Erythroblast (primary cell): ENCODE results near the gene RTN4RL1.
A peak's percentile ranks its signal among the peaks of the same experiment; 100 is the strongest.

Source experiments
- DNase-seq, 2 experiments: peaks; one replicate each; lab custom pipeline; 2025; lab: John Stamatoyannopoulos, UW
- GATA1 ChIP-seq: IDR thresholded peaks from 2 replicates; pipeline ENCODE4 v1.6.1; 2011; ENCODE audit warnings: low read depth, mild to moderate bottlenecking, control low read depth, low read length, moderate library complexity
- POLR2A ChIP-seq: IDR thresholded peaks from 2 replicates; pipeline ENCODE4 v1.6.1; 2011; ENCODE audit warnings: mild to moderate bottlenecking, low read length

Gene RTN4RL1

GRCh38 chr17:1931844-1932579, 93.1 kb downstream of the RTN4RL1 start:
- TF ChIP-seq GATA1 (no peak), POLR2A (no peak)
- DNase-seq: no peak

GRCh38 chr17:1930337-1930645, 94.8 kb downstream of the RTN4RL1 start:
- TF ChIP-seq POLR2A (no peak), GATA1 (no peak)

GRCh38 chr17:1928976-1929375, 96.2 kb downstream of the RTN4RL1 start:
- TF ChIP-seq POLR2A: no peak
- TF ChIP-seq GATA1: no peak

More at GRCh38 chr17:1930337-1930645, 94.8 kb downstream of the RTN4RL1 start:
- DNase-seq: no peak

GRCh38 chr17:1920948-1921351, 104.2 kb downstream of the RTN4RL1 start:
- no peak for TF ChIP-seq GATA1
- TF ChIP-seq POLR2A: no peak

More at GRCh38 chr17:1928976-1929375, 96.2 kb downstream of the RTN4RL1 start:
- DNase-seq: peak; percentile 20 to 32

GRCh38 chr17:1919201-1919600, 105.9 kb downstream of the RTN4RL1 start:
- no peak for TF ChIP-seq POLR2A
- no peak for TF ChIP-seq GATA1
- no peak for DNase-seq

More at GRCh38 chr17:1920948-1921351, 104.2 kb downstream of the RTN4RL1 start:
- DNase-seq: no peak

- TF ChIP-seq POLR2A (no peak), GATA1 (no peak)
- no peak for DNase-seq
Observed at GRCh38 chr17:1918346-1919162, 106.6 kb downstream of the RTN4RL1 start.

GRCh38 chr17:1916963-1917715, 108.0 kb downstream of the RTN4RL1 start:
- TF ChIP-seq GATA1 (no peak), POLR2A (no peak)

GRCh38 chr17:1916316-1916715, 108.8 kb downstream of the RTN4RL1 start:
- DNase-seq: no peak
- TF ChIP-seq POLR2A (no peak), GATA1 (no peak)

More at GRCh38 chr17:1916963-1917715, 108.0 kb downstream of the RTN4RL1 start:
- no peak for DNase-seq

- DNase-seq: no peak
Observed at GRCh38 chr17:1915889-1916288, 109.2 kb downstream of the RTN4RL1 start.

GRCh38 chr17:1914661-1915083, 110.5 kb downstream of the RTN4RL1 start:
- TF ChIP-seq GATA1 (no peak), POLR2A (no peak)
- no peak for DNase-seq

More at GRCh38 chr17:1915889-1916288, 109.2 kb downstream of the RTN4RL1 start:
- TF ChIP-seq POLR2A (no peak), GATA1 (no peak)

- no peak for TF ChIP-seq POLR2A
- no peak for TF ChIP-seq GATA1
- DNase-seq: no peak
Observed at GRCh38 chr17:1913702-1914101, 111.4 kb downstream of the RTN4RL1 start.

GRCh38 chr17:1912146-1912545, 113.0 kb downstream of the RTN4RL1 start:
- TF ChIP-seq POLR2A (no peak), GATA1 (no peak)
- DNase-seq: no peak

- no peak for DNase-seq
- no peak for TF ChIP-seq GATA1
- TF ChIP-seq POLR2A: no peak
Observed at GRCh38 chr17:1909985-1910384, 115.1 kb downstream of the RTN4RL1 start.
